ENCODE results near the gene PDZD2.

Gene PDZD2

GRCh38 chr5:31807789-31808540 is 169.0 kb downstream of the PDZD2 start:
- Histone ChIP-seq H3K4me1 (ENCODE audit: control insufficient read depth in 1 of 2, insufficient read depth in 1 of 2, low read depth in 1 of 2, low read length in 1 of 2) (no peaks in the 10 kb centered on the region), H3K27ac (no peak overlapping the region), H3K27me3 (no peaks in the 10 kb centered on the region), H3K36me3 (no peaks in the 10 kb centered on the region), H3K4me3 (ENCODE audit: low read depth in 1 of 2, low read length in 1 of 2) (no peak overlapping the region), H3K9me3 (no peaks in the 10 kb centered on the region)
- TF ChIP-seq, protein P1, sequence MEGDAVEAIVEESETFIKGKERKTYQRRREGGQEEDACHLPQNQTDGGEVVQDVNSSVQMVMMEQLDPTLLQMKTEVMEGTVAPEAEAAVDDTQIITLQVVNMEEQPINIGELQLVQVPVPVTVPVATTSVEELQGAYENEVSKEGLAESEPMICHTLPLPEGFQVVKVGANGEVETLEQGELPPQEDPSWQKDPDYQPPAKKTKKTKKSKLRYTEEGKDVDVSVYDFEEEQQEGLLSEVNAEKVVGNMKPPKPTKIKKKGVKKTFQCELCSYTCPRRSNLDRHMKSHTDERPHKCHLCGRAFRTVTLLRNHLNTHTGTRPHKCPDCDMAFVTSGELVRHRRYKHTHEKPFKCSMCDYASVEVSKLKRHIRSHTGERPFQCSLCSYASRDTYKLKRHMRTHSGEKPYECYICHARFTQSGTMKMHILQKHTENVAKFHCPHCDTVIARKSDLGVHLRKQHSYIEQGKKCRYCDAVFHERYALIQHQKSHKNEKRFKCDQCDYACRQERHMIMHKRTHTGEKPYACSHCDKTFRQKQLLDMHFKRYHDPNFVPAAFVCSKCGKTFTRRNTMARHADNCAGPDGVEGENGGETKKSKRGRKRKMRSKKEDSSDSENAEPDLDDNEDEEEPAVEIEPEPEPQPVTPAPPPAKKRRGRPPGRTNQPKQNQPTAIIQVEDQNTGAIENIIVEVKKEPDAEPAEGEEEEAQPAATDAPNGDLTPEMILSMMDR (IDR thresholded peaks at IDR 0.05): no peak

DNA sequence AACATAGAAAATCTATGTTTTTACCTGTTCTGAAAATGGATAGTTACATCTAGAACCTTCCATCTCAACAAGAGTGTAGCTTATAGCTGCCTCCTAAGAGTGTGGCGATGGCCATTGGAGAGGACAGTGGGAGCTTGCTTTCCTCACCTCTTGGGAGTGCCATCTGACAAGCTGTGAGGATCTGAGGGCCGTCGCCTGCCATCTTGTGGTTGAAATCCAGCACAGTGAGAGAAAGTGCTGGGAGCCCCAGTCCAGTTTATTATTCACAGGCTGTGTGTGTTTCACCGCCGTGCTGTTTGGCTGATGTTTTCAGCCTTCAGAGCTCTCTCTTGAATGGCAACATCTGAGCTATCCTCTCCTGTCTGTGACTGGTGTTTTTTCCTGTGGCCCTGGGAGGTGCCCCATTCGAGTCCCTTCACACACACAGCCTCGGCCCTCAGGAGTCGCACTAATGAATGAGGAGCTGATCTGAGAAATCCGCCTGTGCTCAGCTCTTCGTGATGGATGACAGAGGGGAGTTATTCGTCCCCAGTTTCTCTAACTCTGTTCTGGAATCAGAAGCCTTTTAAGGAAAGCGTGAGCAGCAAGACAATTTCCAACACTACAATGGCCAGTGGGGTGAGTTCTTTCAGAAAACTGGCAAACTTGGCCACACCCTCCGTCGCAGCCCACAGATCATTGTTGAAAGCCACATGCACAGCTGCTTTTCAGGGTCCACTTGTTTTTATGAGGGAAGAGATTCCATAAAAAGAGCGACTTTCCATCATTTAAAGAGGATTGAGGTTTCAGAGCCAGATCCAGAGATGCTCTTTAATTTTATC is 170.3 kb downstream of the PDZD2 start:
- H3K4me3 ChIP-seq (ENCODE audit: low read depth in 1 of 2, low read length in 1 of 2): no peak overlapping the region
- H3K27me3 ChIP-seq: no peaks in the 10 kb centered on the region
- no peaks in the 10 kb centered on the region for H3K9me3 ChIP-seq
- no peak overlapping the region for H3K27ac ChIP-seq
- TF ChIP-seq, protein P1 (IDR thresholded peaks at IDR 0.05): no peak
- no peaks in the 10 kb centered on the region for H3K4me1 ChIP-seq (ENCODE audit: control insufficient read depth in 1 of 2, insufficient read depth in 1 of 2, low read depth in 1 of 2, low read length in 1 of 2)
- H3K36me3 ChIP-seq: no peaks in the 10 kb centered on the region

- H3K4me1 ChIP-seq (ENCODE audit: control insufficient read depth in 1 of 2, insufficient read depth in 1 of 2, low read depth in 1 of 2, low read length in 1 of 2): no peaks in the 10 kb centered on the region
- H3K27me3 ChIP-seq: no peaks in the 10 kb centered on the region
- TF ChIP-seq, protein P1 (IDR thresholded peaks at IDR 0.05): no peak
- H3K27ac ChIP-seq: no peak overlapping the region
- H3K4me3 ChIP-seq (ENCODE audit: low read depth in 1 of 2, low read length in 1 of 2): no peak overlapping the region
- no peaks in the 10 kb centered on the region for H3K9me3 ChIP-seq
- no peaks in the 10 kb centered on the region for H3K36me3 ChIP-seq
Measured at GRCh38 chr5:31811210-31811609, 172.3 kb downstream of the PDZD2 start.

DNA sequence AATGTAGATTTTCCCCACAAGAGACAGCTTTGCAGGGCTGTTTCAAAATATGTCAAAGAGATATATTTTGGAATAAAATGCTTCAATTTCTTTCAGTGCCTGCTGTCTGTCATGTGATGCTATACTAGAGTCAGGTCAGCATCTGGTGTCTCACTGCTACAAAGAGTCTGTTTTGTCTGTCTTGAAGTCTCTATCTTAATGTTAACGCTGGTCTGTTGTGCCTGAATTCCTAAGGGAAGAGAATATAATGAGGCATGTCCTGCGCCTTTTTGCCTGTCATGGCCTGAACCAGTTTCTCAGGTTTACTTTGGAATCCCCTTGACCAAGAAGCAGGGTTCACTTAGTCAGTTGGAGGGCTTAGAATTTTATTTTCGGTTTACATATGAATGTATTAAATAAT is 176.4 kb downstream of the PDZD2 start:
- Histone ChIP-seq H3K27me3 (no peaks in the 10 kb centered on the region), H3K36me3 (no peaks in the 10 kb centered on the region), H3K27ac (no peak overlapping the region), H3K9me3 (no peaks in the 10 kb centered on the region), H3K4me1 (ENCODE audit: control insufficient read depth in 1 of 2, insufficient read depth in 1 of 2, low read depth in 1 of 2, low read length in 1 of 2) (no peaks in the 10 kb centered on the region), H3K4me3 (ENCODE audit: low read depth in 1 of 2, low read length in 1 of 2) (no peak overlapping the region)
- TF ChIP-seq, protein P1 (IDR thresholded peaks at IDR 0.05): no peak

DNA sequence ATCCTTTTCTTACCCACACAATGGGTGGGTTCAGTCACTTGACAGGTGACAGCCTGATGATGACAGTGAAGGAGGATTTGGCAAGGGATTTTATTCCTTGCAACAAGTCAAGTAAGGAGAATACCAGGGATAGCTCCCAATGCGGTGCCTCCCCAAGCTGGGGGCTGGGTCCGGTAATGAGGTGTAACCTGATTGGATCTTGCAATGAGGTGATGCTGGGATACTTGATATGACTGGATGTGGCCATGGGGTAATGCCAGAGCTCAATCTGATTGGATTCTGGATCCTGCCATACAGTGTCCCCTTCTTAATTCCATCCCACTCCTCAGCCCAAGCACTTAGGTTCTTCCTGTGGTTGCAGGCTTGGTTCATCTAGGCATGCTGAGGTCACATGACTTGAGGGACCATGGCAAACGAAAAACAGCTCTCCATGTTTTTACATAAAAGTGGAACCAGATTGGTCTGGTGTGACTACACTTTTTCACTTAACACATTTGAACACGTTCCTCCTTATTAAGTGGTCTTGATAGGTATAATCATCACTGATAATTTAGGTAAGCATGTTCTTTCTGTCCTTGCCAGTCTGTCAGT is 181.1 kb downstream of the PDZD2 start:
- Histone ChIP-seq H3K27ac (no peak overlapping the region), H3K27me3 (peaks cover 5% of the 10 kb centered on the region), H3K9me3 (no peaks in the 10 kb centered on the region), H3K4me1 (ENCODE audit: control insufficient read depth in 1 of 2, insufficient read depth in 1 of 2, low read depth in 1 of 2, low read length in 1 of 2) (no peaks in the 10 kb centered on the region), H3K36me3 (no peaks in the 10 kb centered on the region), H3K4me3 (ENCODE audit: low read depth in 1 of 2, low read length in 1 of 2) (no peak overlapping the region)
- TF ChIP-seq, protein P1 (IDR thresholded peaks at IDR 0.05): no peak

Measured in neutrophil (primary cell).